MG63 (cell line): Measurements from ENCODE around the gene IGFBP5. TPM values are rescaled to one million over a fixed set of nuclear protein-coding genes. Genes with fewer than 3 reads are reported as not detected.

Experiments
- DNase-seq: peaks from one replicate; pipeline ENCODE4 v3.0.0-alpha.2; 2020
- H3K27me3 ChIP-seq: fragments of 250-450 bp; sonication (Bioruptor Pico); 2 replicates; pipeline ENCODE4 v1.5.1; 2020; ENCODE audit warnings: mild to moderate bottlenecking, moderate library complexity
- H3K36me3 ChIP-seq: fragments of 250-450 bp; sonication (Bioruptor Pico); 2 replicates; pipeline ENCODE4 v1.5.1; 2020; ENCODE audit warnings: mild to moderate bottlenecking, moderate library complexity
- H3K4me3 ChIP-seq: fragments of 250-450 bp; sonication (Bioruptor Pico); 2 replicates; pipeline ENCODE4 v1.5.1; 2020; ENCODE audit warnings: mild to moderate bottlenecking, moderate library complexity
- H3K9me3 ChIP-seq: fragments of 250-450 bp; sonication (Bioruptor Pico); 2 replicates; pipeline ENCODE4 v1.5.1; 2020; ENCODE audit warnings: mild to moderate bottlenecking, moderate library complexity
- total RNA-seq: library from RNA; depleted of rRNA; stranded (reverse); fragments of >200 nt; shearing (Covaris generic); gene quantifications from 2 replicates; pipeline ENCODE4 v1.2.3, GENCODE V29; 2014; ENCODE audit warnings: low replicate concordance; rRNA removed

IGFBP5 gene, protein sequence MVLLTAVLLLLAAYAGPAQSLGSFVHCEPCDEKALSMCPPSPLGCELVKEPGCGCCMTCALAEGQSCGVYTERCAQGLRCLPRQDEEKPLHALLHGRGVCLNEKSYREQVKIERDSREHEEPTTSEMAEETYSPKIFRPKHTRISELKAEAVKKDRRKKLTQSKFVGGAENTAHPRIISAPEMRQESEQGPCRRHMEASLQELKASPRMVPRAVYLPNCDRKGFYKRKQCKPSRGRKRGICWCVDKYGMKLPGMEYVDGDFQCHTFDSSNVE
- total RNA-seq: 1.8 and 3.8 TPM in 2 replicates

DNA sequence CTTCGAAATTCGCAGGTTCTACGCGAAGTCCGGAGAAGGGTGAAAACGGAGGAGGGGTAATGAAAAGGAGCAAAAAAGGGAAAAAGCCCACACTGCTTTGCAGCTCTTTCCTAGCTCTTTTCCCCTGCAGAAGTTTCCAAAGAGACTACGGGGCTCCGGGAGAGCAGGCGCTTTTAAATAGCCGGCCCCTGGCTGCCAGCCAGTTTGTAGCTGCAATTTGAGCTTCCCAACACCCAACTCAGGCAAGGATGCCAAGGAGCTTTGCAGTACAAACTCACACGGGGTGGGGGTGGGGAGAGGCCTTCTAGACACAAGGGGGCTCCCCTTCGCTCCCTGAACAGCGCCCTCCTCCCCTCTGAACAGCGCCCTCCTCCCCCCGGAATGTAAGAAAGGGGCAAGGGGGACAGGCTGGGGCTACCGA lies at the start of gene IGFBP5:
TSS of gene IGFBP5 (minus strand) at position 149 of the 421 bp plus-strand sequence. CDS start 774 bp downstream, outside the sequence.
- peak within 1 kb of the TSS; percentile 37 for H3K4me3 ChIP-seq
- H3K27me3 ChIP-seq: peaks cover 15% of the 10 kb centered on the region
- no peak for DNase-seq
- H3K36me3 ChIP-seq: no peaks in the 10 kb centered on the region
- H3K9me3 ChIP-seq: no peaks in the 10 kb centered on the region

DNA sequence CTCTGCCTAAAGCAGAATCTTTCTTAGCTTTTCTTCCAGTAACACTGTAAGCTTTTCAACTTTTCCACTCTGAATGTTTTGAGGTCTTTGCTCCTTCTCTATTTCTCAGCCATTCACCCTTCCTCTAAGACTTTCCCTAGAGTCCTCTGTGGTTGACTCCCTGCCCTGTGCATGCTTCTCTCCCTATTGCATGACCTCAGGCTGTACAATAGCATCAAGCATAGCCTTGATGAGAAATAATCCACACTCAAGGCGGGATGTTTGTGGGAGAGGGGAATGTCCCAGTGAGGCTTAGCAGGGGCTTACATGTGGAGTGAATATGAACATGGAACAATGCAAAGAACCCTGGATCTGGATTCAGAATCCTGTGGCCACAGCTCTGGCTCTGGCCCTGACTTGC lies 48.4 kb upstream of the IGFBP5 start:
- Histone ChIP-seq H3K27me3 (no peaks in the 10 kb centered on the region), H3K36me3 (no peaks in the 10 kb centered on the region), H3K4me3 (no peak overlapping the region), H3K9me3 (no peaks in the 10 kb centered on the region; the same call in 1 of the 2 replicates)
- DNase-seq: no peak

DNA sequence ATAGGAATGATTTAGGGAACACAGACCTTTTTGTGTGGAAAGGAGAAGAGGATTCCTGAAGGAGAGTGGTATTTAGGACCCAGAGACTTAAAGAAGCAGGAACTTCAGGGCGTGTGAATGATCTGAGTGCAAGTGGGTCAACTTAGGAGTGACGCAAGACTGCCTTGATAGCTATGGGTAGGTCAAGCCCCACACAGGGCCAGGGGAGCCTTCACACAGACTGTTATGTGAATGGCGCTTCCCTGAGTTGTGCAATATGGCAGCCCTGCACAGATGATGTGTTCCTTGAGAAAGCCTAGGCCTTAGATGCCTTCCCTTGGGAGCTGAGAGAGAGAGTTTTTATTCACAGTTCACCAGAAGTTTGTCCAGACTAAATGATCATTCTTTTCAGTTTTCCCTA lies 47.1 kb upstream of the IGFBP5 start:
- DNase-seq: no peak
- no peaks in the 10 kb centered on the region for H3K9me3 ChIP-seq
- H3K27me3 ChIP-seq: no peaks in the 10 kb centered on the region
- H3K4me3 ChIP-seq: no peak overlapping the region
- H3K36me3 ChIP-seq: no peaks in the 10 kb centered on the region

DNA sequence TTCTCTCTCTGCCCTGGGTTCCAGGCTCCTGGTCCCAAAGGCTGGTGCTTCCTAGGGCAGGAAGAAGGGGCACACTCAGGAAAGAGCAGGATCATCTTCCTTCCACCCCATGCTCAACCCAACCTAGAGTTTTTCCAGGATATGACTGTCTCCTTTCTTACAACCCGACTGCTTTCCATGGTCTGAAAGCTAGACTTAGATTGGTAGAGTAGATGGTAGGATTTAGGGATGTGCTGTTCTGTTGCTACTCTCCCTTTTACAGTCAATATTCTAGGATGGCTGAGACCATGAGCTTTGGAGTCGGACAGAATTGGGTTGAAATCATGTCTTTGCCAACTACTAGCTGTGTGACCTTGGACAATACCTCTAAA lies 45.9 kb upstream of the IGFBP5 start:
- H3K4me3 ChIP-seq: no peak overlapping the region
- H3K27me3 ChIP-seq: no peaks in the 10 kb centered on the region
- H3K9me3 ChIP-seq: no peaks in the 10 kb centered on the region
- no peak for DNase-seq
- no peaks in the 10 kb centered on the region for H3K36me3 ChIP-seq

DNA sequence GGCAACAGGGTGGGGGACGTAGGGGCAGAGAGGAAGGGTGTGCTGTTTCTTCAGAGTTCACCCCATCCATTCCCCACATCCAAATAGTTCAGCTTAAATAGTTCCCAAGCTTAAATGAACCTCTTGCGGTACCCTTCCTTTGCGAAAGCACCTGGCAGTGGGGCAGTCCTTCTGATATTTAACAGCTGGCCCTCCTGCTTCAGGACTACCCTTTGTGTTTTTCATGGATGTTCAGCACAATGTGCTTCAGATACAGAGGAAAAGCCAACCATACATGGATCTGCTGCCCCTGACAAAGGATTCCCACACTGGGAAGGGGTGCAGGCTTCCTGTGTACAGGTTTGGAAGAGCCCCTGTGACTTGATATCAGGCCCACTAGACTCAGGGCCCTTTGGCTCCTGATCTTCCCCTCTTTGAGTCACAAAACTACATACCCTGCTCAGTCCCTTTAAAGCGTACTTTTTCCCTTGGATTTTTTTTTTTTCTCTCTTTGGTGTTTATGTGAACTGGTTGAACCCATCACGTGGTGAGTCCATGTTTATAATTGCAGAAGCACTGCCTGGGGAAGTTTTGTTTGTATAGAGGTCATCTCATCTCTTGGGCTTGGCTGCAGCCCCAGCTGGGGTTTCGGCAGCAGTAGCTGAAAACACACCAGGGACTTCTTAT lies 45.3 kb upstream of the IGFBP5 start:
- no peaks in the 10 kb centered on the region for H3K9me3 ChIP-seq
- DNase-seq: peak; percentile 45
- no peak overlapping the region for H3K4me3 ChIP-seq
- H3K27me3 ChIP-seq: no peaks in the 10 kb centered on the region
- H3K36me3 ChIP-seq: no peaks in the 10 kb centered on the region

DNA sequence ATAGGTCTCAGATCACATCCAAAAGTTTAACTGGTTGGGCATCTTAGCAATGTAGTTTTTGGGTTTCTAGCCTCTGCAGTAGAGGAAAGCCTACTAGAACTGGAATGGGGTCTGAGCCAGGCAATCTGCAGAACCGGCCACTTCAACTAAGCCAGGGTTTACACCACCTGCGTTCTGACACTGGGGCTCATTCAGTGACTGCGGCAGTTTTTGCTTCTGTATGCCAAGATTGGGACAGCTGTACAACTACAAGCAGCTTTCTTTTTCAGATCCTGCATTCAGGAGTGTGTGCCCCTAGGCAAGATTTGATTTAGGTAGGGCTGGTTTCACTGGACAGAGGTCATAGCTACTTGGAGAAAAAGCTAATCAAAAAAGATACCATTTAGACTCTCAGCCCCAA lies 43.7 kb upstream of the IGFBP5 start:
- Histone ChIP-seq H3K9me3 (no peaks in the 10 kb centered on the region), H3K27me3 (no peaks in the 10 kb centered on the region), H3K4me3 (no peak overlapping the region), H3K36me3 (no peaks in the 10 kb centered on the region)
- DNase-seq: no peak

DNA sequence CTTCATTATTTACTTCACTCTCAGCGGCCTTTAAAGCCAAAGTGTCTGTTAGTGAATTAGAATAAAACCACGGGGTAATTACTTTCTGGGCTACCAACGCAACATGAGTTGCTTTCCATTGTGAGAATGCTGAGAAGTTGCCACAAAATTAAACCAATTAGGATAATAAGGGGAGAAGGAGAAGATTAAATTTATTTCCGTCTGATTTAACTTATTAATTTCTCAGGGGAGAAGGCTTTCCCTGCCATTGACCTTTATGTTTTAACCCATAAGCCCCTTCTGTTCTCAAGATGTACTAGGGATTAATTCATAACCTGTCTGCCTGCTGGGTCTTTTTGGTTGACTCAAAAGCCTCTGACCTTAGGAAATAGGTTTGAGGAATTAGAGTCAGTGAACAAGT lies 42.3 kb upstream of the IGFBP5 start:
- Histone ChIP-seq H3K27me3 (no peaks in the 10 kb centered on the region), H3K36me3 (no peaks in the 10 kb centered on the region), H3K9me3 (no peaks in the 10 kb centered on the region), H3K4me3 (no peak overlapping the region)
- no peak for DNase-seq

DNA sequence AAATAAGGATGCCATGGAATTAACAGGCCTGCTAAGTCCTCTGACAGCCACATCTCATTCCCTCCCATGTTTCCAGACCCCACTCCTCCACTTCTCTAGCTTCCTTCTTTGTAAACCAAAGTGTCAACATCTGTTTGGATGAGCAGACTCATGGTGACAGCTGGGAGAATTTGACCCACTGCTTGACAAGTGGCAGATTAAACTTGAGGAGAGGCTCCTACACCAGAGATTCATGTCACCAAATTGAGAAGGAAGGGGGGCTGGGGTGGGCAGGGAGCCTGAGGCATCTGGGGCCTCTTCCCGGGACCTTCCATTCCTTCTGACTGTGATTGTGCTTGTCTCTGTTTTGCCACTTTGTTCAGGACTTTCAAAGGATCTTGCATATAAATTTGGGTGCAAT lies 41.0 kb upstream of the IGFBP5 start:
- Histone ChIP-seq H3K27me3 (no peaks in the 10 kb centered on the region), H3K9me3 (no peaks in the 10 kb centered on the region), H3K4me3 (no peak overlapping the region), H3K36me3 (no peaks in the 10 kb centered on the region)
- no peak for DNase-seq

DNA sequence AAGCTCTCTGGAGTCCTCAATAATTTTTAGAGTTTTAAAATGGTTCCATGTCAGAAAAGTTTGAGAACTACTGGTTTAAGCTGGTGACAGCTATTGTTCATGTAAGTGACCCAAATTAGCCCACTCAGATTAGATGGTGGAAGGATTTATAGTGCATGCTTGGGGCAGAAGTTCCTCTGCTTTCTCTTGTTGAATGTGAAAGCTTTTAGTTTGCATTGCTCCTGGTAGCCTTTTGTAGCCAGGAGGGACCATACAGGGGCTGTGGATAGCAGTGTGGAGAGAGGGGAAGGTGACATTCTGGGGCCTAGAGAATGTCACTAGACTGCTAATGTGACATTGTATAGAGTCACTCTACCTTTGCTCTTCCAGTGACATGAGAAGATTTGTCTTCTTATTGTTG lies 40.3 kb upstream of the IGFBP5 start:
- H3K9me3 ChIP-seq: no peaks in the 10 kb centered on the region
- DNase-seq: no peak
- no peaks in the 10 kb centered on the region for H3K27me3 ChIP-seq
- no peaks in the 10 kb centered on the region for H3K36me3 ChIP-seq
- no peak overlapping the region for H3K4me3 ChIP-seq

DNA sequence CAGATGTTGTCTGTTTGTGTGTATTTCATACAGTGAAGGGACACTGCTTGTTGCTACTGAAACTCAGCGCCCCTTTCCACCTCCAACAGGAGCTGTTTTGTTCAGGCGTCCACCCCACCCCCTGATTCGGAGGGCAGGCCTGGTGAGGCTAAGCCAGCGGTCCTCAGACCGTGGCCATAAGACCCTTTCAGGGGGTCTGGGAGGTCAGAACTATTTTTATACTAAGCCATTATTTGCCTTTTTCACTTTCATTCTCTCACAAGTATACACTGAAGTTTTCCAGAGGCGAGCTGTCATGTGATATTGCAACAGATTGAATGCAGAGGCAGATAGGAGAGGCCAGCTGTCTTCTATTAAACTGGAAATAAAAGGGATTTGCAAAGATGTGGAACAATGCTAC lies 39.7 kb upstream of the IGFBP5 start:
- Histone ChIP-seq H3K4me3 (no peak overlapping the region), H3K36me3 (no peaks in the 10 kb centered on the region), H3K9me3 (no peaks in the 10 kb centered on the region), H3K27me3 (no peaks in the 10 kb centered on the region)
- no peak for DNase-seq

DNA sequence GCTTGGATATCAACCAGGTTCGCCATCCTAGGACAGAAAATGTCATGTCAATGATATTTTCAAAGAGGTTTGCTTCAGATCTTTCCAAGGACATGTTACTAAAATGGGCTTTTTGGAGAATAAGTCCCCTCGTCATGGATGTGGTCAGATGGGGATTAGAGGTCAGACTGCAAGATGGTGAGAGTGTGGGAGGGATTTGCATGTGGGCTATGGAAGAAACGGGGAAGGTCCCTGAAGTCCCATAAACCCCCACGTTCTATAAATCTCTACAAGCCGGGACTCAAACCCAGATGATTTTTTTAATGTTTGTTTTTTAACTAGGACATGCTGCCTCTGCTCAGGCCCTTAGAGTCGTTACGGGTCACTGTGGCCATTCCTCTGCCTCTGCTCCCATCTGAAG lies 37.7 kb upstream of the IGFBP5 start:
- Histone ChIP-seq H3K36me3 (no peaks in the 10 kb centered on the region), H3K27me3 (no peaks in the 10 kb centered on the region), H3K4me3 (no peak overlapping the region), H3K9me3 (no peaks in the 10 kb centered on the region)
- no peak for DNase-seq

DNA sequence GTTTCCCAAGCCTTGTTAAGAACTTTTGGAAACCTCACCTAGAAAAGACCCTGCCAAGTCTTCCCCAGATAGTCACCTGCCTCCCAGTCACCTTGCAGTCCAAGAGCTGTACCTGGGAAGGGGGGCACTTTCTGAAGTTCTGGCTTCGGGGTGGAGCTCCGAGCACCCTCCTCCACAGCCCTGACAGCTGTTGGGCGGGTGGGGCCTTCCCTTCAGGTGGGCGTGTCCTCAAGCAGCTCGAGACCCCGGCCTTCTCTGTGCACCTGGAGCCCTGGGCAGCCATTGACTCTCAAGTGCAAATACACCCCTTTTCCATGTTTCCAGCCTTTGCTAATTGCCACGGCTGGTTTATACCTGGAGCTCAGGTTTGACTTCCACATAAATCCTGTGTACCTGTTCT lies 37.0 kb upstream of the IGFBP5 start:
- no peak for DNase-seq
- no peaks in the 10 kb centered on the region for H3K36me3 ChIP-seq
- no peaks in the 10 kb centered on the region for H3K9me3 ChIP-seq
- no peak overlapping the region for H3K4me3 ChIP-seq
- no peaks in the 10 kb centered on the region for H3K27me3 ChIP-seq

DNA sequence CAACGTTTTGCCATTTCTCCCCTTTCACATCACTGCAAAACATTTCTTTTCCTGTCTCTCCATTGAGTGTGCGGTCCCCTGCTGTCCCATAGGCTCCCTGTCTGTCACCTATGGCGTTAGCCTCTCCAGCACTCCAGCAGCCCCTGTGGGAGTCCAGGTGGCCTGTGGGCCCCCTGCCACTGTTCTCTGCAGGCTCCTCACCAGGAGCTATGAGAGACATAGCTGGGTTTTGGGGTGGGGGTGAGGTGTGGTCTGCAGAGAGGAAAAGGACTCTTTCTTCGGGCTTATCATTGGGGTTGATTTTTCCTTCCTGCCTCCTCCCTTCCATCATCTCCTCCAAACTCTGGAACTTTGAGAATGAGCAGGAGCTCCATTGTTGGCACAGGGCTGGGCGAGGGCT lies 36.1 kb upstream of the IGFBP5 start:
- Histone ChIP-seq H3K27me3 (no peaks in the 10 kb centered on the region), H3K36me3 (no peaks in the 10 kb centered on the region)

DNA sequence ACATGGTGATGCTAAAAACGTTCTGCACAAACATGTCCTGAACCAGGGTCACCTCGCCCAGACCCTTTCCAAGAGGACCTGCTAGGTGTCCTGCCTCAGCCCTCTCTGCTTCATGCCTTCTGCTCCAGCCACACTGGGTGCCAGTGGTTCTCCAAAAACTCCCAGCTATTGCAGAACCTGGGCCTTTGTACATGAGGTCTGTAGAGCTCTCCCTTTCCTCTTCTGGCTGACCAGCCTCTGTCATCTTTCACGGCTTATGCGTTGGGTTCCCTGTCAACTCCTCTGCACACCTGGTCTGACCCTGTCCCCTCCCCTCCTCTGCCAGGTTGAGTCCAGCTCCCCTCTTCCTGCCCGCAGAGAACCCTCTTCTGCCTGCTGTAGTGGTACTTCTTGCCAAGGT lies 35.5 kb upstream of the IGFBP5 start:
- Histone ChIP-seq H3K36me3 (no peaks in the 10 kb centered on the region), H3K4me3 (no peak overlapping the region), H3K9me3 (no peaks in the 10 kb centered on the region), H3K27me3 (no peaks in the 10 kb centered on the region)
- DNase-seq: no peak

More for the DNA sequence above, 36.1 kb upstream of the IGFBP5 start:
- Histone ChIP-seq H3K9me3 (no peaks in the 10 kb centered on the region), H3K4me3 (no peak overlapping the region)
- DNase-seq: no peak

DNA sequence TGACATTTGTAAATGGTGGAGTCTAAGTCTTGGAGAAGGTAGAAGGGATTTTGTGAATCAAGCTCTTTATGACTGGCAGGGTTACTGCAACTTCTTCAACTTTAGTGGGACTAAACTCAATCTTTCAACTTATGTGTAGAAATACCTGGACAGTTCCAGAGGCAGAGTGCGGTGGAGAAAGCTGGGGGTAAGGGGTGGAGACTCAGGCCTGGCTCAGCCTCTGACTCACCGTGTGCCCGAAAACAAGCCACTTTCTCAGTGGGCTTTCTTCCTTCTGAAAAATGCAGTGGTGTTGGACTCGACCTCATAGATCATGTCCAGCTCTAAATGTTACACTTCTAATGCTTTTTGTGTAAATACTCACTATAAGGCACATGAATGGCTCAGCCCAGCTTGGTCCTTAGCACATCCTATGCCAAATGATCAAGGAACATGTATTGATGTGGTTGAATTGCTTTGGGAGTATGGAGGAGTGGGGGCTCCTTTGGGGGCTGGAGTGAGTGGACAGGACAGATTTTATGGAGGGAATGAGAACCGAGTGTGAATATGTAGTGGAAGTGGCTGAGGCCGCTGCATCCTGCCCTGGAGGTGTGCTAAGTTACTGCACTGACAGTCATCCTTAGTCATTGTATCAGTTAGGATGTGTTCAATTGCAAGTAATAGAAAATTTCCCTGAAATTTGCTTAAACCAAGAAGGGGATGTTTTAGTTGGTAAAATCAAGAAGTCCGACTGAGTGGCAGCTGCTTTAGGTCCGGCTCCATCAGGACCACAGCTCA lies 32.2 kb upstream of the IGFBP5 start:
- no peaks in the 10 kb centered on the region for H3K9me3 ChIP-seq
- no peaks in the 10 kb centered on the region for H3K27me3 ChIP-seq
- no peaks in the 10 kb centered on the region for H3K36me3 ChIP-seq
- DNase-seq: no peak
- H3K4me3 ChIP-seq: no peak overlapping the region

DNA sequence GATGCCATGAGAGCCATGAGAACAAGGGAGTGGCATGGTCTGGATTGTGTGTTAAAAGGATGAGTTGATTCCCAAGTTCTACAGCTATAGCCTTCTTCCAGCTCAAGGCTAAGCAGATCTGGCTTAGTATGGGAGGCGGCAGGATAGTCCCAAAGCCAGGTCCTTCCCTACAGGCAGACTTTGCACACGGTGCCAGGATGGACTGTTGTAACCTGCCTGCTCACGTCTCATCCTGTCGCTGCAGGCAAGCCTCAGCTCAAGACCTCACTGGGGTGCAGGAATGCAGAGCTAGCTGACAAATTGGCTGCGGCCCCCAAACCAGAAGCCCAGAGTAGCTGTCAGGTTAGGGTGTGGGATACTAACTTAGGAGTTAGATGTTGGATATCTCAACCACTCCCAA lies 28.8 kb upstream of the IGFBP5 start:
- Histone ChIP-seq H3K4me3 (no peak overlapping the region), H3K27me3 (no peaks in the 10 kb centered on the region), H3K36me3 (no peaks in the 10 kb centered on the region), H3K9me3 (no peaks in the 10 kb centered on the region)
- no peak for DNase-seq

DNA sequence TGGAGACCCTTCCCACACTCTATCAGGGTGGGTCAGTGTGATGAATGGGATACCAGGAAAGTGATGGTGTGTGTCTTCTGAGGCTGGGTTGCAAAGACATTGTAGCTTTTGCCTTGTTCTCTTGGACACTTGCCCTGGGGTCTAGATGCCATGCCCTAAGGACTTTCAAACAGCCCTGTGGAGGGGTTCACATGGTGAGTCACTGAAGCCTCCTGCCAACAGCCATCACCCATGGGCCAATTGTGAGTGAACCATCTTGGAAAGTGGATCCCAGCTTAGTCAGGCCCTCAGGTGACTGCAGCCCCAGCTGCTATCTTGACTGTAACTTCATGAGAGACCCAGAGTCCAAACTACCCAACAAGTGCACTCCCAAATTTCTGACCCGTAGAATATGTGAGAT lies 25.8 kb upstream of the IGFBP5 start:
- DNase-seq: peak; percentile 68
- H3K9me3 ChIP-seq: no peaks in the 10 kb centered on the region
- H3K4me3 ChIP-seq: no peak overlapping the region
- no peaks in the 10 kb centered on the region for H3K27me3 ChIP-seq
- H3K36me3 ChIP-seq: no peaks in the 10 kb centered on the region
